ENCODE data around the gene PTCD1.

The PTCD1 gene

GRCh38 chr7:99408379-99409191 lies 30.0 kb downstream of the PTCD1 start, which contains the start of the genes BUD31 and PDAP1:
BUD31 (plus strand) TSS chr7:99408969; CDS start chr7:99411093, 2,124 bp downstream.
PDAP1 (minus strand) TSS chr7:99408597; CDS start chr7:99408548, 49 bp downstream.
- DNase-seq (ENCODE audit: low read depth in 2 of 2), result peak; percentile 82 to 89

- no peak for DNase-seq (ENCODE audit: low read depth in 2 of 2)
Measured at GRCh38 chr7:99407872-99408378, 30.7 kb downstream of the PTCD1 start.

GRCh38 chr7:99406557-99406956 lies 32.0 kb downstream of the PTCD1 start:
- DNase-seq (ENCODE audit: low read depth in 2 of 2), result no peak

GRCh38 chr7:99404977-99405320 lies 33.6 kb downstream of the PTCD1 start:
- DNase-seq (ENCODE audit: low read depth in 2 of 2), result no peak

- no peak for DNase-seq (ENCODE audit: low read depth in 2 of 2)
Measured at GRCh38 chr7:99404235-99404976, 34.2 kb downstream of the PTCD1 start.

- no peak for DNase-seq (ENCODE audit: low read depth in 2 of 2)
Measured at GRCh38 chr7:99403764-99404163, 34.8 kb downstream of the PTCD1 start.

- no peak for DNase-seq (ENCODE audit: low read depth in 2 of 2)
Measured at GRCh38 chr7:99402854-99403253, 35.7 kb downstream of the PTCD1 start.

- no peak for DNase-seq (ENCODE audit: low read depth in 2 of 2)
Measured at GRCh38 chr7:99399597-99399996, 39.0 kb downstream of the PTCD1 start.

- no peak for DNase-seq (ENCODE audit: low read depth in 2 of 2)
Measured at GRCh38 chr7:99398891-99399445, 39.6 kb downstream of the PTCD1 start.

GRCh38 chr7:99397297-99397983 lies 41.2 kb downstream of the PTCD1 start:
- DNase-seq (ENCODE audit: low read depth in 2 of 2), result no peak

GRCh38 chr7:99396418-99397296 lies 41.9 kb downstream of the PTCD1 start:
- no peak for DNase-seq (ENCODE audit: low read depth in 2 of 2)

GRCh38 chr7:99395616-99396327 lies 42.8 kb downstream of the PTCD1 start:
- no peak for DNase-seq (ENCODE audit: low read depth in 2 of 2)

GRCh38 chr7:99394188-99394502 lies 44.5 kb downstream of the PTCD1 start:
- DNase-seq (ENCODE audit: low read depth in 2 of 2), result no peak

- DNase-seq (ENCODE audit: low read depth in 2 of 2), result no peak
Measured at GRCh38 chr7:99393355-99394187, 45.0 kb downstream of the PTCD1 start.

GRCh38 chr7:99392659-99393354 lies 45.8 kb downstream of the PTCD1 start:
- peak; percentile 55 to 71 for DNase-seq (ENCODE audit: low read depth in 2 of 2)

GRCh38 chr7:99392046-99392445 lies 46.6 kb downstream of the PTCD1 start:
- no peak for DNase-seq (ENCODE audit: low read depth in 2 of 2)

- no peak for DNase-seq (ENCODE audit: low read depth in 2 of 2)
Measured at GRCh38 chr7:99390941-99391602, 47.5 kb downstream of the PTCD1 start.

GRCh38 chr7:99389772-99390171 lies 48.8 kb downstream of the PTCD1 start:
- DNase-seq (ENCODE audit: low read depth in 2 of 2), result no peak

All from stimulated activated CD4-positive, alpha-beta T cell treated with anti-CD3 and anti-CD28 coated beads, Interleukin-12 subunit alpha, Interleukin-12 subunit beta, amount 100 ng/mL, for 24 hours (primary cell).